ENCODE data around the gene TP53I11.

Gene TP53I11

GRCh38 chr11:44885065-44885810 is 65.4 kb downstream of the TP53I11 start:
- no peak for DNase-seq (ENCODE audit: low spot score)

GRCh38 chr11:44884056-44884455 is 66.6 kb downstream of the TP53I11 start:
- DNase-seq (ENCODE audit: low spot score) = no peak

- DNase-seq (ENCODE audit: low spot score) = peak; percentile 57
These were observed 67.4 kb downstream of the TP53I11 start for GRCh38 chr11:44883277-44883676.
